Stimulated activated CD8-positive, alpha-beta memory T cell treated with anti-CD3 and anti-CD28 coated beads, Interleukin-12 subunit alpha, Interleukin-12 subunit beta, amount 100 ng/mL, for 24 hours (primary cell): ENCODE measurements around the gene DOK4.

Experiments
- DNase-seq: peaks from one replicate; pipeline ENCODE4 v3.0.0-alpha.2; 2020; ENCODE audit errors: extremely low read depth

DOK4 gene

GRCh38 chr16:57485916-57486857, at the start of gene DOK4:
Gene DOK4, minus strand, starts transcription at chr16:57486493. Its CDS starts 6,986 bp downstream, at chr16:57479507.
- DNase-seq, result peak; percentile 62

GRCh38 chr16:57535680-57536305, 49.5 kb upstream of the DOK4 start:
- DNase-seq, result peak; percentile 89

- no peak for DNase-seq
These were observed 48.8 kb upstream of the DOK4 start for GRCh38 chr16:57534881-57535658.

- no peak for DNase-seq
These were observed 48.1 kb upstream of the DOK4 start for GRCh38 chr16:57534337-57534880.

GRCh38 chr16:57533431-57534336, 47.4 kb upstream of the DOK4 start:
- no peak for DNase-seq

GRCh38 chr16:57532266-57532625, 46.0 kb upstream of the DOK4 start:
- DNase-seq, result no peak

- no peak for DNase-seq
These were observed 45.5 kb upstream of the DOK4 start for GRCh38 chr16:57531635-57532265.

GRCh38 chr16:57531253-57531575, 44.9 kb upstream of the DOK4 start:
- DNase-seq, result no peak

GRCh38 chr16:57530522-57531252, 44.4 kb upstream of the DOK4 start:
- no peak for DNase-seq

GRCh38 chr16:57530104-57530521, 43.8 kb upstream of the DOK4 start:
- peak; percentile 39 for DNase-seq

- DNase-seq, result no peak
These were observed 43.3 kb upstream of the DOK4 start for GRCh38 chr16:57529391-57530103.

- DNase-seq, result no peak
These were observed 42.5 kb upstream of the DOK4 start for GRCh38 chr16:57528499-57529390.

- DNase-seq, result no peak
These were observed 41.5 kb upstream of the DOK4 start for GRCh38 chr16:57527610-57528360.

- DNase-seq, result no peak
These were observed 40.7 kb upstream of the DOK4 start for GRCh38 chr16:57527027-57527426.

GRCh38 chr16:57526498-57526897, 40.2 kb upstream of the DOK4 start:
- no peak for DNase-seq

- no peak for DNase-seq
These were observed 39.5 kb upstream of the DOK4 start for GRCh38 chr16:57525761-57526160.

GRCh38 chr16:57522960-57523359, 36.7 kb upstream of the DOK4 start:
- no peak for DNase-seq
